Caki2 (cell line): ENCODE results near the gene PTRH1. TPM values are rescaled to one million over a fixed set of nuclear protein-coding genes. Genes with fewer than 3 reads are reported as not detected.
"Not testable (repeated sequence)": the region's sequence is repeated elsewhere in the genome, so short reads cannot be mapped to it uniquely, and the experiment has no call there.

Source experiments
- DNase-seq: peaks from one replicate; pipeline ENCODE4 v3.0.0-alpha.2; 2015; ENCODE audit warnings: low read depth
- in situ Hi-C: cut with HindIII; loops from 2 replicates; pipeline ENCODE4 v1.10.0; 2016; ENCODE audit warnings: low sequenced_read_pairs, low pct_unique_long_range_greater_than_20kb, mixed read lengths
- total RNA-seq: library from RNA; depleted of rRNA; stranded (reverse); fragments of >200 nt; shearing (Covaris generic); gene quantifications from 2 replicates; pipeline ENCODE4 v1.2.3, GENCODE V29; 2014; ENCODE audit warnings: low replicate concordance; rRNA removed

Gene PTRH1, protein sequence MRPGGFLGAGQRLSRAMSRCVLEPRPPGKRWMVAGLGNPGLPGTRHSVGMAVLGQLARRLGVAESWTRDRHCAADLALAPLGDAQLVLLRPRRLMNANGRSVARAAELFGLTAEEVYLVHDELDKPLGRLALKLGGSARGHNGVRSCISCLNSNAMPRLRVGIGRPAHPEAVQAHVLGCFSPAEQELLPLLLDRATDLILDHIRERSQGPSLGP
- total RNA-seq: 15.6 and 58.3 TPM in 2 replicates

DNA sequence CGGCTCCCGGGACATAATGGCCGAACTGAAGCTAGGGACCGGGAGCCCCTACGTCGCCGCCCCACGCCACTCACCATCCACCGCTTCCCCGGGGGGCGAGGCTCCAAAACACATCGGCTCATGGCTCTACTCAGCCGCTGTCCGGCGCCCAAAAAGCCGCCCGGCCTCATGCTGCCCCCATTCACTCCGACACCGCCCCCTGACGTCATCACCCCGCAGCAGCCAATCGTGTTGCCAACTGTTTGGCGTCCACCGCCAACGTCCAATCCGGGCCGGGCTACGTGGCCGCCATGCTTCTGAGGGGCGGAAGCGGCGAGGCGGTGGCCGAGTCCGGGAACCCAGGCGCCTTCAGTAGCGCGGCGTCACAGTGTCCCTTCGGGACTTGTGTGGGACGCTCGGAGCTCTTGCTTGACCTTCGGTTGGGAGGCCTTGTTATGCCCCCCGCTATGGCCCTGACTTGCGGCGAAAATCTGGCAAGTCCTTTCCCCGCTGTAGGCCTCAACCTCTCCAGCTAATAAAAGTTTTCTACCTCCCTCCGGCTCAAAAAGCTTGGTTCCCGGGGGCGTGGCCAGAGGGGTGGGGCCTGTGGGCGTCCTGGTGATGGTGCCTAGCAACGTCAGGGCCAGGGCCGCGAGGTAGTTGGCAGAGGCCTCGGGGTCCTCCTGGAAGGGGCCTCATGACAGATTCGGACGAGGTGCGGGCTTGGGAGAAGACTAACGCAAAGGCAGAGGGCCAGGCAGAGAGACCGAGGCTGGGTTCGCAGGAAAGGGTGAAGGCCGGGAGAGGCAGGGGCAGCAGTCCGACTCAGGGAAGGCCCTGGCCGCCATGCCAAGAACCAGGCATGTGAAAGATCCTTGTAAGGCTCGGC is at the start of gene PTRH1, which contains the start of gene TTC16:
Gene PTRH1 (minus strand): TSS at position 194 of the 868 bp plus-strand sequence. CDS start 24 bp downstream, at position 170.
Gene TTC16 (plus strand): TSS at position 610 of the 868 bp plus-strand sequence. CDS start 67 bp downstream, at position 677.
- peak; percentile 90 for DNase-seq
- in situ Hi-C loops: no loop called here

DNA sequence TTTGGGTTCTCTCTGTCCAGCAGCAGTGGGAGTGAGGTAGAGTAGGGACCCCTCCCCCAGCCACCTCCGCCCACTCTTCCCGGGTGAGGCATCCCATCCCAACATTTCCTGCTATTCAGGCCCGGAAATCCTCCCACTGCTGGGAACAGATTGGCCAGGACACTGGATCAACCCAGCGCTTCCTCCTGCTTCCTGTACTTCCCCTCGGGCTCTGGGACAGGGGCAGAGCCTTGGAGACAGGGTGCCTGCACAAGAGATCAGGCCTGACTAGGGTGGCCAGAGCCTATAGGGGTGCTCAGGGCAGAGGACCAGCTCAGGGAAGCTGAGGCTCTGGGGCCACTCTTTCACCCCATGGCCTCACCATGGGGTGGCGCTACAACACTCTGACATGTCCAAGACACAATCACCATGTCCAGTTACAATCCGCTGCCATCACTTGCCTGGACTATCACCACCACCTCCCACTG is 48.5 kb upstream of the PTRH1 start:
- DNase-seq: no peak
- in situ Hi-C loops: no loop called here

DNA sequence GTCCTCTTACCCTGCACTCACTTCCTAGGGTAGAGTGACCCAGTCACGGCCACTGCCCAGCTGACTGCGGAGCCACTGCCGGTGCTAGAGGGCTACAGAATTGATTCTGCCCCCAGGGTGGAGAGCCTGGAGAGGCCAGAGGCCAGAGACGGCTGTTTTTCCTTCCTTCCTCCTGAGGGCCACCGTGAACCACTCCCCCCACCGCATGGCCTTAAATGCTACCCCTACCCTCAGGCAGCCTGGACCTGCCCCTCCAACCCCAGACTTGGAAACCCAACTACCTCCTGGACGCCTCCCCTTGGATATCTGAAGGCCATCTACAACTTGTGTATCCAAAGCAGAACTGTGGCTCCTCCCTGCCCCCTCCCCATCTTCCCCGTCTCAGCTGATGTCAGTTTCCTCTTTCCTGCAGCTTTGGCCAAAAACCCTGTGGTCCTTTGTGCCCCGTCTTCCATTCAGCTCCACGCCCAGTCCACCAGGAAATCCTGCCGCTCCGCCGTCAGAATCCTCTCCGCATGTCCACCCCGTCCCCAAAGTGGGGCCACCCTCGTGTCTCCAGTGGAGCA is 46.7 kb upstream of the PTRH1 start:
- DNase-seq: no peak
- in situ Hi-C loops: no loop called here

DNA sequence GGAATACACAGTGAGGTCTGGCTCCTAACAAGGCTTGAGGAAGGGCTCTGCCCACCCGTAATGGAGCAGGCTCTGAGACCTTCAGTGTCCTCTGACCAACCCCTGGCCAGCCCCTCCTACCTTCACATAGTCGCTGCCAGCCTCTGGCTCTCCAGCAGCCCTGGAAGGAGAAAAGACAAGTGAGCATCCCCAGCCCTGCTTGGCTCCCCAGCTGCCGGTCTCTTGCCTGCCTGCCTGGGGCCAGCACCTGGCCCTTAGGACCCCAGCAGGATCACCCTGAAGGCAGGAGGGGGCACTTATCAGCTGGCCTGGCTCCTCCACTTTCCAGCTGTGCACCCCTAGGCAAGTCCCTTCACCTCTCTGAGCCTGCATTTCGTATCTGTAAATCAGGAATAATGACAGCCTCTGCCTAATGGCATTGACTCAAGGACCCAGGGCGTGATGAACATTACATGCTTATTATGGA is 46.1 kb upstream of the PTRH1 start:
- in situ Hi-C loops: no loop called here

DNA sequence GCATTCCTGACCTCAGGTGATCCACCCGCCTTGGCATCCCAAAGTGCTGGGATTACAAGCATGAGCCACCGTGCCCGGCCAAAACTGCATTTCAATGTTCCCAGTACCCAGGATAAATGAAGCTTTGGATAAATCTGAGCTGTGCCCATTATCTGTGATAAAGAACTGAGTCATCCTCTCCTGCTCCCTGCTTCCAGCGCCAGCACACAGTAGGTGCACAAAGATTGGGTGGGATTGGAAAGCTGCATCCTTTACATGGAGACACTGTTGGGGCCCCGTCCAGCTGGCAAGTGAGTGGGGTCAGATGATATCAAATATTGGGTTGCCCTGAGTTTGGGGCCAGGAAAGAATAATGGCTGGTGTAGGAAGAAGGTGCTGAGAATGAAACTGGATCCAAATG is 45.6 kb upstream of the PTRH1 start:
- DNase-seq: no peak
- in situ Hi-C loops: no loop called here

More for the DNA sequence above, 46.1 kb upstream of the PTRH1 start:
- no peak for DNase-seq

DNA sequence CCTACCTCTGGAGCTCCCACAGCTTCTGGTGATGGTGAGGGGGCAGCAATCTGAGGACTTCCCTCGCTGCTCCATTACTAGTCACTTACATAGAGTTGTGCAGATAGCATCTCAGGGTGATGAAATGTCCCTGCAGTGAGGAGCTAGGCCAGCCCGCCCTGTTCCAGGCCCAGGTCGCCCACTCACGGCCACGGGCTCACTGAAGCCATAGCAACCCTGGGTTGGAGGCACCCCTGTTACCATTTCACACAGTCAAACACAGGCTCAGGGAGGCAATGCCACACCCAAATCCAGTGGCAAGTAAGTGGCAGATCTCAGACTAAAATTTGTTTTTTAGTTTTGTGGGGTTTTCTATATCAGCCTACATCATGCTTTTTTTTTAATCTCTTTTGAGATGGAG is 43.4 kb upstream of the PTRH1 start:
- DNase-seq: no peak
- in situ Hi-C loops: no loop called here

DNA sequence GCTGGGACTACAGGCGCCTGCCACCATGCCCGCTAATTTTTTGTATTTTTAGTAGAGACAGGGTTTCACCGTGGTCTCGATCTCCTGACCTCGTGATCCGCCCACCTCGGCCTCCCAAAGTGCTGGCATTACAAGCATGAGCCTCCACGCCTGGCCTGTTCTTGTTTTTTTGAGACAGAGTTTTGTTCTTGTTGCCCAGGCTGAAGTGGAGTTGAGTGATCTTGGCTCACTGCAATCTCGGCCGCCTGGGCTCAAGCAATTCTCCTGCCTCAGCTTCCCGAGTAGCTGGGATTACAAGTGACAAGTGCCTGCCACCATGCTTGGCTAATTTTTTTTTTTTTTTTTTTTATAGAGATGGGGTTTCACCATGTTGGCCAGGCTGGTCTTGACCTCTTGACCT is 41.3 kb upstream of the PTRH1 start:
- DNase-seq, in situ Hi-C loops: not testable (repeated sequence)

DNA sequence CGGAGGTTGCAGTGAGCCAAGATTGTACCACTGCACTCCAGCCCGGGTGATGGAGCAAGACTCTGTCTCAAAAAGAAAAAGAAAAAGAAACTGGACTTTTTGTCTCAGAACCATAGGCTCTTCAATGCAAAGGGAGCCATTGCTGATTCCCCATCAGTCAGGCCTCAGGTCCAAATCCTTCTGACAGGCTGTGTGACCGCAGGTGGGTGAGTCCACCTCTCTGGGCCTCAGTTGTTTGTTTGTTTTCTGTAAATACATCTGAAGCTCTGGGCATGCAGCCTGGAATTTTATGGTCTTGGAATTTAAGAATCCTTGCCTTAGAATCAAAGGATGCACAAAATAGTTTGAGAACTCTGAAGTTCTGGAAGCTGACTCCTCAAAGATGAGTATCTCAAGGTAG is 40.8 kb upstream of the PTRH1 start:
- in situ Hi-C loops: no loop called here
- DNase-seq: no peak

DNA sequence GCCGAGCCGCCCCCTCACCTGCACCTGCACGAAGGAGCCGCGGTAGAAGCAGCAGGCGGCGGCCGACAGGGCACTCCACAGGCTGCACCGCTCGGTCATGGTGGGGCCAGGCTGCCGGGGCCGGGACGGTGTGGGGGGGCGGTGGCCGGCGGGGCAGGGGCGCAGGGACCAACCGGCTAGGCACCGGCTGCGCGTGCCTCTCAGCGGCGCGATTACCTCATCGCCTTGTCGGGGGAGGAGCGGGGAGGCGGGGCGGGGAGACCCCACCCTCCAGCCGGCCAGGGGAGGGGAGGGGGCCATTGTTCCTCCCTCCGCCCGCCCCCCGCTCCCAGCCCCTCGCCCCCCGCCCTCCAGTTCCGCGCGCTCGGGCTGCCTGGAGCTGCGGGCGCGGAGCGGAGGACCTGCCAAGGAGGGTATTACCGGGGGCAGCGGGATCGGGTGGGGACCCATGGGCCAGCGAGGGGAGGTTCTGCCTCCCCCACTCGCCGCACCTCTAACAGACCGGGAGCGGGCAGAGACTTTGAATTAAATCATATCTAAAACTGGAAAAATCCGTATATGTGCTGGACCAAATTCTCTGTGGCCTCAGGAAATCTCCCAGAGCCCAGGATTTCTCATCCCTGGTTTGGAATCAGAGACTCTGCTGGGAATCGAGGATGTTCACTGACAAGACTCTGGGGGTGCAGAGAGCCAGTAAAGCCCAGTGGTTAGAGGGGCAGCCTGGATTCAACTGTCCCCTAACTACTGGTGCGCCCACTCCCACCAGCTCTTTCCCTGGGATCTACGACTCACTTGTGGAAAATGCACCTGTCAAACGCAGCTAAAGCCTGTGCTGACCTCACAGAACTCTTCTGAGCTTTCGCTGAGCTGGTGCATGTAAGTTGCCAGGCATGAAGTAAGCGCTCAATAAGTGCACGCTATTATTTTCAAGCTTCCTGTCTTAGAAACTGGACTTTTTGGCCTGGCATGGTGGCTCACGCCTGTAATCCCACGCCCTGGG is 39.9 kb upstream of the PTRH1 start:
- in situ Hi-C loops: no loop called here

DNA sequence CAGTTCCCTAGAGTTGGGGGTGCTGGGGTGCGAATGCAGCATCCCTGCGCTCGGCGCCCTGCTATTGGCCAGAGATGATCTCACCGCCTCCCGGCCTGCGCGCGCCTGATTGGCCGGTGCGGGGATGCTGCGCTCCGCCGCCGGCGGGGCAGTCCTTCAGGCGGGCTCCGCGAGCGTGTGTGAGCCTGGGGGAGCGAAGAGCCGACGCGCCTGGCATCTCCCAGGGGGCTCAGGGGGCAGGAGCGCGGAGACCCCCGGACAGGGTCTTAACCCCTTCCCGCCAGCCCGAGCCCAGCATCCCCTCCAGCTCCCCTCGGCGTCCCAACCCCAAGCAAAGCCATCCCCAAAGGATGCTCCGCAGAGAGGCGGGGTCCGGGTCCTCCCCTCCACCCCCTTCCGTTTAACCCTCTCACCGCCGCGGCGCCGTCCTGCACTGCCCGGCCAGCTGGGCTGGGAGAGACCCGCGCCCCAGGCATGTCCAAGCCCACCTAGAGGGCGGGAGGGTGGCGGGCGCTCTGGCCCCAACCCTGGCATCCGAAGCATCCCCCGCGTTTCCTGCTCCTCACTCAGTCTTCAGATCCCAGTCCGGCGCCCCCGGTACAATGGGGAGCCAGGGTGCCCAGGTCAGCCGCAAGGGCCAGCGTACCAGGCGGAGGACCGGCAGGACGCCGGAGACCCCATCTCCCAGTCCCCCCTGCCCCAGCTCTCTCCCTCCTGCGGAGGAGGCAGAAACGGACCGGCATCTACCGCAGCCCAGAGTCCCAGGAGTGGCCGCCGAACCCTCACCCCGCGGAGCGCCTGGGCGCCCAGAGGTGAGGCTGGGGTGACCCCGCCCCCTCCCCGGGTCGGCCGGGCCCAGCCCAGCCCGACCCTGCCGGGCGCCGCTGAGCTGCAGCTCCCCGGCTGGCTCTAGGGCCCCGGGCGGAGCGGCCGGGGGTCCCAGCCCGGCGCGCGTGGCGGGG is 38.9 kb upstream of the PTRH1 start:
- in situ Hi-C loops: no loop called here
- no peak for DNase-seq

More for the DNA sequence above, 39.9 kb upstream of the PTRH1 start:
- DNase-seq: no peak

DNA sequence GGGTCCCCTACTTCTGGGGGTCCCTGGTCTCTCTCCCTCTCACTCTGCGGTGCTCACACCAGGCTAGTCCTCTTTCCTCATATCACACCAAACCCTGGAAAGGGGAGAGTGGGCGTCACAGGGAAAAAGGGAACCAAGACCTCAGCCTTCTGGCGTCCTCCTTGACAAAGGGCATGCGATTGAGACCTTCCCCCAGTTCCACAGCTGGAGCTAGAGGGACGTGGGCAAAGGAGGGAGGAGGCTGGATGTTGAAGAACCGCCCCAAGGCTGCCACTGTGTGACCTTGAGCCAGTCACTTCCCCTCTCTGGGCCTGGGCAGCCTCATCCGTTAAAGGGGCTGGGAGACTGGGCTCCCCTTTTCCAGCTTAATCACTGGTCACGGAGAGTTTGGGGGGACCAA is 38.2 kb upstream of the PTRH1 start:
- no peak for DNase-seq
- in situ Hi-C loops: no loop called here

DNA sequence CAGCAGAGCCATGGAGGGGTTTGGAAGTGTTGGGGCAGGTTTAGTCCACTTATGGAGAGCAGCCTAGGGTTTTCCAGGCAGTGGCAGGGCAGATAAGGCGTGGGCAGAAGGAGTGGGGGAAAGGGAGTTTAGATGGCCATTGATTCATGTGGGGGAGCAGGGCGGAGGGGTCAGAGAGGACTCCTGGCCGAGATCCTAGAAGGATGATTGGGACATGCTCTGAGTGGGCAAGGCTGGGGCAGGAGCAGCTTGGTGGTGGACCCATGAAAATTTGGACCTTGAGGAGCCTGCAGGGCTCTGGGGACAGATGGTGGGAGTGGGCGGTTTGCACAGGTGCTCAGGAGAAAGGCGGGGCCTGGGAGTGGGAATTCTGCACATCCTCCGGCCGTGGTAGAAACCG is 37.7 kb upstream of the PTRH1 start:
- DNase-seq: no peak
- in situ Hi-C loops: no loop called here

DNA sequence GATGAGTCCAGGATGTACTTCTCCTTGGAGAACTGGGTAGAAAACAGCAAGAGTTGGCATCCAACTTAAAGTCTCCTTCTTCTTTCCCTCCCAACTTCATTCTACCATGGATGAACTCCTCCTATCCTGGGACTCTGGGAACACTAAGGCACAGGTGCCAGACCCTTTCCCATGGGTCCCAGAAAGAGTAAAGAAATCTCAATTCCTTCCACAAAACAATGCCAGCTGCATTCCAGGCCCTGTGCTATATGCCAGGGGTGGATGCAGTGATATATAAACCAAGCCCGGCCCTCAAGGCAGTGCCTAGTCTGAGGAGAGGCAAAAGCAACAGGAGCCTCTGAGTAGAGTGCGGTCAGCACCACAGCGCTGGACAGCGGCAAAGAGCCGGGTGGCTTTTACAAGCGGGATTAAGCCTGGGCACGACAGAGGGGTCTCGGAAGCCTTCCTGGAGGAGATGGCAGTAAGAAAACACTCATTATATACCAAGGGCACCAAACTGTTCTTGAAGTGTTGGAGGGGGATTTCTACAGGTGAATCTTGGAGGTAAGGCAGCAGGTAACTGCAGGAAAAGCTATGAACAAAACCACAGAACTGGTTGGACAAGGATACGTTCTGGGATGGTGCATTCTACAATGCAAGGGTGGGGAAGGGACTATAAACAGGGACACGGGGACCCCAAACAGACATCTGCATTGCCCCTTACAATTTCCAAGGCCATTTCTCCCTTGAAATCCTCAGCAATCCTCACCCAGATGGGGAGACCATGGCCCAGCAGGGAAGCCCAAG is 36.0 kb upstream of the PTRH1 start:
- in situ Hi-C loops: no loop called here

DNA sequence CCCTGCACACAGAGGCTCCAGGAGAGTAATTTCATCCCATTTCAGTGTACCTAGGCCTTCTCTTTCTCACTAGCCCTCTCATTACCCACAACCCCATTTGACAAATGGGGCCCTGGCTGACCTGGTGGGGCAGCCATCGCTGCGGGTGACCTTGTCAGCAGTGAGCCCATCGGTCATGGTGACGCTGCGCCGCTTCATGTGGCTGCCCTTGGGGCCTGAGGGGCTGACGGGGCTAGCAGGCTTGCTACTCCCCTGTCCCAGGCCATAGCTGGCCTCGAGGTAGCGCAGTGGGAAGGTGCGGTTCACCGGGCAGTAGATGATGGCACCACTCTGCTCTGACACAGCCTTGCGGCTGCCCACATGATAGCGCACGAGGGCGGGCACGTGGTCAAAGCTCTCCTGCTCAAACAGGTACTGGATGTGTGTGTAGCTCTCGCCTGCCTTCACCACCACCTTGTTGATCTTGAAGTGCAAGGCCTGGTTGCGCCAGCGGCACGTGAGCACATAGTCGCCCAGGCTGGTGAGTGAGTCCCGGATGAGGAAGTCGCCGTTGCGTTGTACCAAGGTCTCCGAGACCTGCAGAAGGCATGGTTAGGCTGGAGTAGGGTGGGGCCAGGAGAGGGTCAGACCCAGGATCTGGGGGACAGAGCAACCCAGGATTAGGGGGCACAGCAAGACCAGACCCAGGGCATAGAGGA is 33.8 kb upstream of the PTRH1 start:
- no peak for DNase-seq
- in situ Hi-C loops: no loop called here

More for the DNA sequence above, 36.0 kb upstream of the PTRH1 start:
- peak; percentile 31 for DNase-seq

DNA sequence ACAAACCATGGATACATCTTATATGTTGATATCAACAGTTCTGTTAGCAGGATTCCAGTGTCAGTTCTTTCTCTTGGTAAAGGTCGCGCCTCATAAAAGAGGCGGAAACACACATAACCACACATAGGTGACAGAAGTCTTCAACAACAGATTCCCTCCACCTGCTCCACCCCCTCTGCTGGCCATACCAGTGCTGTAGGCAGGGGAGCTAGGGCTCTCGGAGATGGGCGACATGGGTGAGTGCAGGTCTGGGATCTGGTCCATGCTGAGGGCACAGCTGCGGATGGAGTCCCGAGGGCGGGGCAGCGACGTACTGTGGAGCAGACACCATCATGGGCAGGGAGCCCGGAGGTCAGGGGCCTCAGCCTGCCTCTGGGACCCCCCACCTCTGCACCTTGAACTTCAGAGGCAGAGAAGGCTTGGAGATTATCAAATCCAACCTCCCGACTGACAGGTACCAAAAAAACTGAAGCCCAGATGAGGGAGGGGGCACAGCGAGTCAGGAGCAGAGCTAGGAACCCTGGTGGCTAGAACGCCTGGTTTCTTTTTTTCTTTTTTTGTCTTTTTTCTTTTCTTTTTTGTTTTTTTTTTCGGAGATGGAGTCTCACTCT is 31.6 kb upstream of the PTRH1 start:
- DNase-seq: no peak
- in situ Hi-C loops: no loop called here
